WTC11 (cell line): ENCODE data around the gene IGFBPL1. TPM values are rescaled to one million over a fixed set of nuclear protein-coding genes. Genes with fewer than 3 reads are reported as not detected.
A peak's percentile ranks its signal among the peaks of the same experiment; 100 is the strongest.
"Not testable (repeated sequence)": the region's sequence is repeated elsewhere in the genome, so short reads cannot be mapped to it uniquely, and the experiment has no call there.

Experiments
- ATAC-seq: fragments of 200-7000 bp; cut with Tn5 transposase; 2 replicates; pipeline ENCODE4 v1.10.0; 2021; ENCODE audit warnings: mild to moderate bottlenecking, moderate library complexity
- CTCF ChIA-PET: fragments of 300-600 bp; sonication (Branson Sonifier 250); formaldehyde crosslinking; loops from one replicate; lab custom pipeline; 2021; ENCODE audit warnings: antibody characterized with exemption; lab: Charles Lee
- POLR2A ChIA-PET: fragments of 350-600 bp; sonication (Branson Sonifier 250); formaldehyde crosslinking; loops from one replicate; lab custom pipeline; 2021; ENCODE audit warnings: antibody characterized with exemption; lab: Charles Lee
- DNase-seq: peaks from one replicate; pipeline ENCODE4 v3.0.0; 2021; ENCODE audit warnings: low spot score
- H3K27ac Mint-ChIP-seq: 2 replicates; pipeline ENCODE4 v1.8.0; 2021; ENCODE audit warnings: mixed read lengths
- H3K27me3 Mint-ChIP-seq: 2 replicates; pipeline ENCODE4 v1.8.0; 2021; ENCODE audit warnings: low read depth, mild to moderate bottlenecking, moderate library complexity, mixed read lengths
- H3K36me3 Mint-ChIP-seq: 2 replicates; pipeline ENCODE4 v1.8.0; 2021; ENCODE audit warnings: mixed read lengths
- H3K4me1 Mint-ChIP-seq: 2 replicates; pipeline ENCODE4 v1.8.0; 2022; ENCODE audit warnings: mixed read lengths
- H3K4me3 Mint-ChIP-seq: 2 replicates; pipeline ENCODE4 v1.8.0; 2021; ENCODE audit warnings: mild to moderate bottlenecking, moderate library complexity, mixed read lengths
- H3K9me3 Mint-ChIP-seq: 2 replicates; pipeline ENCODE4 v1.8.0; 2021; ENCODE audit warnings: mixed read lengths
- CREM ChIP-seq: sonication (generic); formaldehyde crosslinking; IDR thresholded peaks from 2 replicates; pipeline ENCODE4 v1.8.1; 2022; ENCODE audit warnings: mild to moderate bottlenecking, missing genetic modification reagents, moderate library complexity
- CTCF ChIP-seq: fragments of 200-600 bp; IDR thresholded peaks from 2 replicates; pipeline ENCODE4 v1.8.0; 2022; ENCODE audit warnings: antibody characterized with exemption
- FOXP1 ChIP-seq: sonication (generic); formaldehyde crosslinking; IDR thresholded peaks from 2 replicates; pipeline ENCODE4 v1.8.0; 2022; ENCODE audit warnings: missing genetic modification reagents, mild to moderate bottlenecking, moderate library complexity, borderline replicate concordance
- GTF2I ChIP-seq: fragments of 250-450 bp; sonication (Bioruptor Pico); conservative IDR thresholded peaks from 2 replicates; pipeline ENCODE4 v1.4.0; 2021; ENCODE audit warnings: mild to moderate bottlenecking
- NFATC4 ChIP-seq: fragments of 250-450 bp; sonication (Bioruptor Pico); IDR thresholded peaks from 2 replicates; pipeline ENCODE4 v1.9.0; 2021; ENCODE audit warnings: mild to moderate bottlenecking
- NR1H2 ChIP-seq: sonication (generic); formaldehyde crosslinking; IDR thresholded peaks from 2 replicates; pipeline ENCODE4 v1.9.0; 2021; ENCODE audit warnings: mild to moderate bottlenecking, moderate library complexity, missing genetic modification reagents
- USF2 ChIP-seq: sonication (generic); formaldehyde crosslinking; IDR thresholded peaks from 2 replicates; pipeline ENCODE4 v1.8.1; 2023; ENCODE audit warnings: mild to moderate bottlenecking, missing genetic modification reagents, moderate library complexity
- ZMAT4 ChIP-seq: fragments of 250-450 bp; sonication (Bioruptor Pico); IDR thresholded peaks from 2 replicates; pipeline ENCODE4 v1.9.0; 2021; ENCODE audit warnings: mild to moderate bottlenecking
- ZNF138 ChIP-seq: sonication (generic); formaldehyde crosslinking; conservative IDR thresholded peaks from 2 replicates; pipeline ENCODE4 v1.8.1; 2022; ENCODE audit warnings: mild to moderate bottlenecking, moderate library complexity, missing genetic modification reagents
- total RNA-seq: library from RNA; stranded (reverse); gene quantifications from 3 replicates; pipeline ENCODE4 v1.2.3, GENCODE V29; 2021
- TF ChIP-seq, protein P1 (sequence below): sonication (generic); formaldehyde crosslinking; conservative IDR thresholded peaks from 2 replicates; pipeline ENCODE4 v1.8.1; 2022; ENCODE audit warnings: mild to moderate bottlenecking, missing genetic modification reagents
- TF ChIP-seq, protein P2 (sequence below): sonication (generic); formaldehyde crosslinking; IDR thresholded peaks from 2 replicates; pipeline ENCODE4 v1.8.0; 2023; ENCODE audit warnings: missing genetic modification reagents, mild to moderate bottlenecking, borderline replicate concordance

Gene IGFBPL1
- total RNA-seq, 1 experiment from 2014 or later, result 36.7 TPM

DNA sequence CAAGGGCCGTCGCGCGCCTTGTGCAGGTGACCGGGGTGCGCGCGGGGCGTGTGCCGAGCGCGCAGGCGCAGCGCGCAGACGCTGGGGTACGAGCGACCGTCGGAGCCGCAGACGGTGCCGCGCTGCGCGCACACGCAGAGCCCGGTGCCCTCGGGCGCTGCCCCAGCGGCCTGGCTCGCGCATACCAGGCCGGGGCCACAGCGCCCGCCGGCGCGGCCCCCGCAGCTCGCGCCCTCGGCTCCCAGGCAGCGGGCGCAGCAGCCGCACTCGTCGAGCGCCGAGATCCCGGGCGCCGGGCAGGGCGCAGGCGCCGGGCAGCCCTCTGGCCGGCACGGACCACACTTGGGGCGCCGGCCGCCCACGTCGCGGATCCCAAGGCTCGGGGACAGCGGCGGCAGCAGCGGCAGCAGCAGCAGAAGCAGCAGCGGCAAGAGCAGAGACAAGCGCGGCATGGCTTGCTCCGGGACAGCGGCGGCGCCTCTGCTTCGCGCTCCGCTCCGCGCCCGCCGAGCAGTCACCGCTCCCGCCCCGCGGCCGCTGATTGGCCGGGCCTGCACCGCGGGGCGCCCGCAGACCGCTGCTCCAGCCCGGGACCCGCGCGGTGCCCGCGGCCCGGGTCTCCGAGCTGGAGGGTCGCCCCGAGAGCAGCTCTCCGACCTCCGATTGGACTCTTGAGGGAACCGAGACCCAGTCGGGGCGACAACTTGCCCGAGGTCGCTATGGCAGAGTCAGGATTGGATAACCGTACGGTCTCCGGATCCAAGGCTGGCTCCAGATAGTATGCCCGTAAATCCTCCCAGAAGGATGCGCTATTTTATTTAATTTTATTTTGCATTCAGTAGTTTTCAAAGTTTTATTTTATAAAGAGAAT is at the start of gene IGFBPL1 (continued):
- TF ChIP-seq, protein P1, sequence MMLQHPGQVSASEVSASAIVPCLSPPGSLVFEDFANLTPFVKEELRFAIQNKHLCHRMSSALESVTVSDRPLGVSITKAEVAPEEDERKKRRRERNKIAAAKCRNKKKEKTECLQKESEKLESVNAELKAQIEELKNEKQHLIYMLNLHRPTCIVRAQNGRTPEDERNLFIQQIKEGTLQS, result no peak
- TF ChIP-seq CTCF (no peak), CREM (CRISPR knock-in tag) (peak; percentile 65; the same call in 1 of the 2 replicates), GTF2I (CRISPR knock-in tag) (no peak), FOXP1 (CRISPR knock-in tag) (peak; percentile 59), NR1H2 (CRISPR knock-in tag) (no peak), NFATC4 (no peak), ZMAT4 (CRISPR knock-in tag) (no peak)
- TF ChIP-seq, protein P2, sequence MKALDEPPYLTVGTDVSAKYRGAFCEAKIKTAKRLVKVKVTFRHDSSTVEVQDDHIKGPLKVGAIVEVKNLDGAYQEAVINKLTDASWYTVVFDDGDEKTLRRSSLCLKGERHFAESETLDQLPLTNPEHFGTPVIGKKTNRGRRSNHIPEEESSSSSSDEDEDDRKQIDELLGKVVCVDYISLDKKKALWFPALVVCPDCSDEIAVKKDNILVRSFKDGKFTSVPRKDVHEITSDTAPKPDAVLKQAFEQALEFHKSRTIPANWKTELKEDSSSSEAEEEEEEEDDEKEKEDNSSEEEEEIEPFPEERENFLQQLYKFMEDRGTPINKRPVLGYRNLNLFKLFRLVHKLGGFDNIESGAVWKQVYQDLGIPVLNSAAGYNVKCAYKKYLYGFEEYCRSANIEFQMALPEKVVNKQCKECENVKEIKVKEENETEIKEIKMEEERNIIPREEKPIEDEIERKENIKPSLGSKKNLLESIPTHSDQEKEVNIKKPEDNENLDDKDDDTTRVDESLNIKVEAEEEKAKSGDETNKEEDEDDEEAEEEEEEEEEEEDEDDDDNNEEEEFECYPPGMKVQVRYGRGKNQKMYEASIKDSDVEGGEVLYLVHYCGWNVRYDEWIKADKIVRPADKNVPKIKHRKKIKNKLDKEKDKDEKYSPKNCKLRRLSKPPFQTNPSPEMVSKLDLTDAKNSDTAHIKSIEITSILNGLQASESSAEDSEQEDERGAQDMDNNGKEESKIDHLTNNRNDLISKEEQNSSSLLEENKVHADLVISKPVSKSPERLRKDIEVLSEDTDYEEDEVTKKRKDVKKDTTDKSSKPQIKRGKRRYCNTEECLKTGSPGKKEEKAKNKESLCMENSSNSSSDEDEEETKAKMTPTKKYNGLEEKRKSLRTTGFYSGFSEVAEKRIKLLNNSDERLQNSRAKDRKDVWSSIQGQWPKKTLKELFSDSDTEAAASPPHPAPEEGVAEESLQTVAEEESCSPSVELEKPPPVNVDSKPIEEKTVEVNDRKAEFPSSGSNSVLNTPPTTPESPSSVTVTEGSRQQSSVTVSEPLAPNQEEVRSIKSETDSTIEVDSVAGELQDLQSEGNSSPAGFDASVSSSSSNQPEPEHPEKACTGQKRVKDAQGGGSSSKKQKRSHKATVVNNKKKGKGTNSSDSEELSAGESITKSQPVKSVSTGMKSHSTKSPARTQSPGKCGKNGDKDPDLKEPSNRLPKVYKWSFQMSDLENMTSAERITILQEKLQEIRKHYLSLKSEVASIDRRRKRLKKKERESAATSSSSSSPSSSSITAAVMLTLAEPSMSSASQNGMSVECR, result peak; percentile 75; the same call in 1 of the 2 replicates
- TF ChIP-seq, all 79 proteins: peak for 24

- H3K4me1 Mint-ChIP-seq, H3K36me3 Mint-ChIP-seq, H3K27ac Mint-ChIP-seq, H3K9me3 Mint-ChIP-seq, H3K4me3 Mint-ChIP-seq, H3K27me3 Mint-ChIP-seq, CTCF ChIA-PET, POLR2A ChIA-PET, DNase-seq, ATAC-seq: not testable (repeated sequence)
Observed at GRCh38 chr9:38472583-38473249, 48.5 kb upstream of the IGFBPL1 start.

DNA sequence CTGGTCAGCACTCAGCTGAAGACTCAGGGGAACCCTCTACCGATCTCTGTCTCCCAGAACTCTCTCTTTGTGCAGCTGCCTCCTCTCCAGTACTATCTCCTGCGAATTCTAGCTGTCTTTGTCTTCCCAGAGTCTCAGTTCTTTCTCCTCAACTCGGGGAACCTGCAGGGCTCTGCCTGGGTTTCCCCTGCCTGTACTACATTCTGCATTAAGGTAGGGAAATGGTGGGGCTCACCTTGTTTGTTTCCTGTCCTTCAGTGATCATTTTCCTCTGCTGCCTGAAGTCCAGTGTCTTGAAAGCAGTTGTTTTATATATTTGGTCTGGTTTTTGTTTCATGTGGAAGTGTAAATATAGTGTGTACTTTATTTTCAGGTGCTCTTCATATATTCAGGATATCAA is 43.1 kb upstream of the IGFBPL1 start:
- no peak for TF ChIP-seq ZNF138 (CRISPR knock-in tag)
- TF ChIP-seq USF2 (CRISPR knock-in tag), result no peak
- TF ChIP-seq, all 79 proteins: peak for 0
- Mint-ChIP-seq H3K4me3 (no peak overlapping the region), H3K4me1 (peaks cover 3% of the 10 kb centered on the region; the same call in 1 of the 2 replicates), H3K27me3 (no peaks in the 10 kb centered on the region), H3K36me3 (peaks cover 11% of the 10 kb centered on the region), H3K27ac (no peak overlapping the region; the same call in 1 of the 2 replicates), H3K9me3 (peaks cover 19% of the 10 kb centered on the region)
- no peak for ATAC-seq
- POLR2A ChIA-PET, result no interaction called here
- CTCF ChIA-PET, result no interaction called here
- no peak for DNase-seq
